Neural cell (in vitro differentiated cells): ENCODE results near the gene DNAH8. TPM values are rescaled to one million over a fixed set of nuclear protein-coding genes. Genes with fewer than 3 reads are reported as not detected.

Experiments used
- H2AFZ ChIP-seq: fragments of 200-600, 300-800 bp; sonication (generic), shearing (Covaris generic); 2 replicates; pipeline ENCODE4 v1.6.0; 2014; ENCODE audit warnings: low read depth, mild to moderate bottlenecking, antibody characterized with exemption, low read length, moderate library complexity
- H3F3A ChIP-seq: fragments of 200-600 bp; shearing (Covaris generic); 2 replicates; pipeline ENCODE4 v1.6.1; 2016; ENCODE audit warnings: mild to moderate bottlenecking, moderate library complexity, mixed read lengths, antibody characterized with exemption, low read length; ENCODE audit not compliant: insufficient read depth, poor library complexity, severe bottlenecking
- H3K27ac ChIP-seq: fragments of 200-600, 300-800 bp; sonication (generic), shearing (Covaris generic); 2 replicates; pipeline ENCODE4 v1.5.1; 2014; ENCODE audit warnings: mild to moderate bottlenecking, low read length, moderate library complexity
- H3K27me3 ChIP-seq: fragments of 300-800, 200-600 bp; sonication (generic), shearing (Covaris generic); 2 replicates; pipeline ENCODE4 v1.6.0; 2014; ENCODE audit warnings: mild to moderate bottlenecking, low read depth, low read length, moderate library complexity; ENCODE audit not compliant: insufficient read depth
- H3K36me3 ChIP-seq: fragments of 300-800, 200-600 bp; sonication (generic), shearing (Covaris generic); 2 replicates; pipeline ENCODE4 v1.5.1; 2014; ENCODE audit warnings: mild to moderate bottlenecking, antibody characterized with exemption, low read length, moderate library complexity; ENCODE audit not compliant: insufficient read depth
- H3K4me2 ChIP-seq: fragments of 300-800, 200-600 bp; sonication (generic), shearing (Covaris generic); 2 replicates; pipeline ENCODE4 v1.6.0; 2014; ENCODE audit warnings: mild to moderate bottlenecking, low read length
- H3K4me3 ChIP-seq: fragments of 300-800, 200-600 bp; sonication (generic), shearing (Covaris generic); 2 replicates; pipeline ENCODE4 v1.5.1; 2014; ENCODE audit warnings: mild to moderate bottlenecking, low read length, moderate library complexity
- H3K79me2 ChIP-seq: fragments of 200-600 bp; shearing (Covaris generic); replicated peaks from 2 replicates; pipeline ENCODE4 v1.6.0; 2014; ENCODE audit warnings: mild to moderate bottlenecking, low read length, moderate library complexity; ENCODE audit not compliant: insufficient read depth
- H3K9ac ChIP-seq: fragments of 300-800, 200-600 bp; sonication (generic), shearing (Covaris generic); 2 replicates; pipeline ENCODE4 v1.6.1; 2016; ENCODE audit warnings: mild to moderate bottlenecking, low read length, mixed read lengths
- H3K9me2 ChIP-seq: fragments of 200-600 bp; shearing (Covaris generic); 2 replicates; pipeline ENCODE4 v1.6.1; 2016; ENCODE audit warnings: mild to moderate bottlenecking, low read length, mixed read lengths; ENCODE audit not compliant: insufficient read depth
- H3K9me3 ChIP-seq: fragments of 200-600, 300-800 bp; sonication (generic), shearing (Covaris generic); 2 replicates; pipeline ENCODE4 v1.6.1; 2016; ENCODE audit warnings: mild to moderate bottlenecking, mixed run types, low read length, moderate library complexity, mixed read lengths
- H4K20me1 ChIP-seq: fragments of 200-600 bp; shearing (Covaris generic); 2 replicates; pipeline ENCODE4 v1.6.1; 2016; ENCODE audit warnings: mild to moderate bottlenecking, mixed run types; ENCODE audit not compliant: insufficient read depth
- EP300 ChIP-seq: fragments of 450-650 bp; conservative IDR thresholded peaks from 2 replicates; pipeline ENCODE4 v1.6.1; 2014; ENCODE audit warnings: antibody characterized with exemption, mild to moderate bottlenecking, moderate library complexity; ENCODE audit not compliant: poor library complexity, severe bottlenecking
- EZH2 ChIP-seq: fragments of 200-600, 300-800 bp; shearing (Covaris generic), sonication (generic); IDR thresholded peaks from 2 replicates; pipeline ENCODE4 v1.6.1; 2014; ENCODE audit warnings: antibody characterized with exemption, low read length, borderline replicate concordance, mild to moderate bottlenecking; ENCODE audit not compliant: insufficient read depth, poor library complexity, severe bottlenecking
- MXI1 ChIP-seq: fragments of 450-650 bp; conservative IDR thresholded peaks from 2 replicates; pipeline ENCODE4 v1.6.1; 2014; ENCODE audit warnings: antibody characterized with exemption, mild to moderate bottlenecking; ENCODE audit not compliant: poor library complexity, severe bottlenecking
- POLR2AphosphoS5 ChIP-seq: IDR thresholded peaks from 2 replicates; pipeline ENCODE4 v1.6.1; 2012
- RAD21 ChIP-seq: fragments of 450-650 bp; conservative IDR thresholded peaks from 2 replicates; pipeline ENCODE4 v1.6.1; 2014; ENCODE audit warnings: antibody characterized with exemption, mild to moderate bottlenecking, moderate library complexity
- SMC3 ChIP-seq: fragments of 450-650 bp; conservative IDR thresholded peaks from 2 replicates; pipeline ENCODE4 v1.6.1; 2014; ENCODE audit warnings: antibody characterized with exemption, mild to moderate bottlenecking, moderate library complexity; ENCODE audit not compliant: poor library complexity
- TAF1 ChIP-seq: IDR thresholded peaks from 2 replicates; pipeline ENCODE4 v1.6.1; 2012; ENCODE audit warnings: low read depth
- polyA plus RNA-seq: library from polyadenylated mRNA; depleted of rRNA; stranded (reverse); fragments of >200 nt; gene quantifications from 2 replicates; pipeline ENCODE4 v1.2.3, GENCODE V29; 2014
- TF ChIP-seq, protein P1 (sequence below): IDR thresholded peaks from 2 replicates; pipeline ENCODE4 v1.6.1; 2012; ENCODE audit warnings: borderline replicate concordance
- TF ChIP-seq, protein P2 (sequence below): fragments of 450-650 bp; IDR thresholded peaks from 2 replicates; pipeline ENCODE4 v1.5.1; 2014; ENCODE audit warnings: antibody characterized with exemption, mild to moderate bottlenecking, moderate library complexity; ENCODE audit not compliant: poor library complexity, severe bottlenecking

DNAH8 gene
- polyA plus RNA-seq, 1 donor from 2014 or later, result 0.07 TPM

DNA sequence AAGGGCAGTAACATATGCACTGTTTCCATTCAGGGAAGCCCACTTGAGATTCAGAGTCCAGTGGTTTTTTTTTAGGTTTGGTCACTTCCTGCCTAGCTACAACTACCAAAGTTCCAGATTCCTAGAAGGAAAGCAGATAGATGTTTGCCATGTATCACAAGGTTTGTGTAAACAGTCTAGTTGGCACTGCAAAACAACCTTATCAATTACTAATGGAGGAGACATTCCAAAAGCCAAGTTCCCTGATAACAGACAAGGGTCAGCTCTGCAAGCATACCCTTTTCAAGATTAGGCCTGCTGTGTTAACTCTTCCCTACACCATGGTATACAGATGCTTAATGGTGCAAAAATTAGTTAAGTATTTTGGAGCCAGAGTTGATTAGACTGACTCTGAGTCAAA is 192.2 kb downstream of the DNAH8 start:
- Histone ChIP-seq H3K9ac (no peak overlapping the region), H3K4me3 (no peak overlapping the region), H3K79me2 (no peaks in the 10 kb centered on the region), H3F3A (no peaks in the 10 kb centered on the region), H3K27me3 (no peaks in the 10 kb centered on the region), H3K4me2 (no peak overlapping the region), H4K20me1 (no peaks in the 10 kb centered on the region), H3K27ac (no peak overlapping the region), H3K9me3 (no peaks in the 10 kb centered on the region), H3K36me3 (no peaks in the 10 kb centered on the region), H2AFZ (no peak overlapping the region), H3K9me2 (no peaks in the 10 kb centered on the region)
- TF ChIP-seq TAF1 (no peak), EP300 (no peak), POLR2AphosphoS5 (no peak), EZH2 (no peak), MXI1 (no peak), SMC3 (no peak), RAD21 (no peak)
- TF ChIP-seq, protein P1, sequence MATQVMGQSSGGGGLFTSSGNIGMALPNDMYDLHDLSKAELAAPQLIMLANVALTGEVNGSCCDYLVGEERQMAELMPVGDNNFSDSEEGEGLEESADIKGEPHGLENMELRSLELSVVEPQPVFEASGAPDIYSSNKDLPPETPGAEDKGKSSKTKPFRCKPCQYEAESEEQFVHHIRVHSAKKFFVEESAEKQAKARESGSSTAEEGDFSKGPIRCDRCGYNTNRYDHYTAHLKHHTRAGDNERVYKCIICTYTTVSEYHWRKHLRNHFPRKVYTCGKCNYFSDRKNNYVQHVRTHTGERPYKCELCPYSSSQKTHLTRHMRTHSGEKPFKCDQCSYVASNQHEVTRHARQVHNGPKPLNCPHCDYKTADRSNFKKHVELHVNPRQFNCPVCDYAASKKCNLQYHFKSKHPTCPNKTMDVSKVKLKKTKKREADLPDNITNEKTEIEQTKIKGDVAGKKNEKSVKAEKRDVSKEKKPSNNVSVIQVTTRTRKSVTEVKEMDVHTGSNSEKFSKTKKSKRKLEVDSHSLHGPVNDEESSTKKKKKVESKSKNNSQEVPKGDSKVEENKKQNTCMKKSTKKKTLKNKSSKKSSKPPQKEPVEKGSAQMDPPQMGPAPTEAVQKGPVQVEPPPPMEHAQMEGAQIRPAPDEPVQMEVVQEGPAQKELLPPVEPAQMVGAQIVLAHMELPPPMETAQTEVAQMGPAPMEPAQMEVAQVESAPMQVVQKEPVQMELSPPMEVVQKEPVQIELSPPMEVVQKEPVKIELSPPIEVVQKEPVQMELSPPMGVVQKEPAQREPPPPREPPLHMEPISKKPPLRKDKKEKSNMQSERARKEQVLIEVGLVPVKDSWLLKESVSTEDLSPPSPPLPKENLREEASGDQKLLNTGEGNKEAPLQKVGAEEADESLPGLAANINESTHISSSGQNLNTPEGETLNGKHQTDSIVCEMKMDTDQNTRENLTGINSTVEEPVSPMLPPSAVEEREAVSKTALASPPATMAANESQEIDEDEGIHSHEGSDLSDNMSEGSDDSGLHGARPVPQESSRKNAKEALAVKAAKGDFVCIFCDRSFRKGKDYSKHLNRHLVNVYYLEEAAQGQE, result no peak
- TF ChIP-seq, protein P2, sequence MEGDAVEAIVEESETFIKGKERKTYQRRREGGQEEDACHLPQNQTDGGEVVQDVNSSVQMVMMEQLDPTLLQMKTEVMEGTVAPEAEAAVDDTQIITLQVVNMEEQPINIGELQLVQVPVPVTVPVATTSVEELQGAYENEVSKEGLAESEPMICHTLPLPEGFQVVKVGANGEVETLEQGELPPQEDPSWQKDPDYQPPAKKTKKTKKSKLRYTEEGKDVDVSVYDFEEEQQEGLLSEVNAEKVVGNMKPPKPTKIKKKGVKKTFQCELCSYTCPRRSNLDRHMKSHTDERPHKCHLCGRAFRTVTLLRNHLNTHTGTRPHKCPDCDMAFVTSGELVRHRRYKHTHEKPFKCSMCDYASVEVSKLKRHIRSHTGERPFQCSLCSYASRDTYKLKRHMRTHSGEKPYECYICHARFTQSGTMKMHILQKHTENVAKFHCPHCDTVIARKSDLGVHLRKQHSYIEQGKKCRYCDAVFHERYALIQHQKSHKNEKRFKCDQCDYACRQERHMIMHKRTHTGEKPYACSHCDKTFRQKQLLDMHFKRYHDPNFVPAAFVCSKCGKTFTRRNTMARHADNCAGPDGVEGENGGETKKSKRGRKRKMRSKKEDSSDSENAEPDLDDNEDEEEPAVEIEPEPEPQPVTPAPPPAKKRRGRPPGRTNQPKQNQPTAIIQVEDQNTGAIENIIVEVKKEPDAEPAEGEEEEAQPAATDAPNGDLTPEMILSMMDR, result no peak

DNA sequence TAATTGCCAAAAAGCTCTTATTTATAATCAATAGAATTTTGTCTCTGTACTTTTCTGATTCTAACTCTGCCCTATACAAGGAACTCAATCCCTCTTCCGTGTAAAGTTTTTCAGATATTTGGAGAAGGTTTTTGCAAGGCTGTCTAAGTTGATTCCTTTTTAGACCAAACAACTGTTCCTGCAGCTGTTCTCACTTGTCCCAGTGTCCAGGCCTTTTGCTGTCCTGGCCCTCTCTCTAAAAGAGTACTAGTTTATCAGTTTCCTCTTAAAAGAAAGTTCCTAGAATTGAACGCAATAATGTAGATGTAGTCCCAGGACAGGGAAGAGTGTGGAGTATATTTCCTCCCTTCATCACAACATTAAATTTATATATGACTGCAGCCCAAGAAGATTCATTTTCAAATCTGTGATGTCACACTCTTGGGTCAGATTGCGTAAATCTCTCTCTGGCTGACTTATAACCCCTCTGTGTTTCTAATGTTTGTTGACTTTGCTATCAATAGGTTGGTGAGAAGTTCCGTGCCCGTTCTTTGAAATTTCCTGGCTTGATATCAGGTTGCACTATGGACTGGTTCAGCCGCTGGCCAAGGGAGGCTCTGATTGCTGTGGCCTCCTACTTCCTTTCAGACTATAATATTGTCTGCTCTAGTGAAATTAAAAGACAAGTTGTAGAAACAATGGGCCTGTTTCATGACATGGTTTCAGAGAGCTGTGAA is 194.1 kb downstream of the DNAH8 start:
- Histone ChIP-seq H2AFZ (no peak overlapping the region), H3F3A (no peaks in the 10 kb centered on the region), H3K9ac (no peak overlapping the region), H3K79me2 (no peaks in the 10 kb centered on the region), H3K27me3 (no peaks in the 10 kb centered on the region), H3K4me2 (no peak overlapping the region), H4K20me1 (no peaks in the 10 kb centered on the region), H3K27ac (no peak overlapping the region), H3K4me3 (no peak overlapping the region), H3K9me3 (no peaks in the 10 kb centered on the region), H3K36me3 (no peaks in the 10 kb centered on the region), H3K9me2 (no peaks in the 10 kb centered on the region)
- TF ChIP-seq RAD21 (no peak), TAF1 (no peak), EP300 (no peak)
- TF ChIP-seq, protein P2, result no peak
- TF ChIP-seq, protein P1, result no peak
